Colonic mucosa (tissue), 4 donors: ENCODE data around the gene LRRN4. TPM values are rescaled to one million over a fixed set of nuclear protein-coding genes. Genes with fewer than 3 reads are reported as not detected.

ENCODE experiments used
- DNase-seq: peaks from one replicate; pipeline ENCODE4 v3.0.0-alpha.2; 2020
- H3K27ac ChIP-seq: fragments of 200-600 bp; one replicate; pipeline ENCODE4 v1.8.0; 2021
- H3K27me3 ChIP-seq: fragments of 200-600 bp; one replicate; pipeline ENCODE4 v1.8.0; 2021
- H3K36me3 ChIP-seq: fragments of 200-600 bp; one replicate; pipeline ENCODE4 v1.8.0; 2021
- H3K4me1 ChIP-seq: fragments of 200-600 bp; one replicate; pipeline ENCODE4 v1.8.0; 2021; ENCODE audit warnings: mild to moderate bottlenecking
- H3K4me3 ChIP-seq: fragments of 200-600 bp; one replicate; pipeline ENCODE4 v1.8.0; 2021
- H3K9ac ChIP-seq, 2 donors: one replicate each; pipeline ENCODE4 v1.7.0; 2013; ENCODE audit warnings: control low read depth in 2 of 2, low read depth in 2 of 2, low read length in 2 of 2
- H3K9me3 ChIP-seq: fragments of 200-600 bp; one replicate; pipeline ENCODE4 v1.8.0; 2021
- CTCF ChIP-seq: fragments of 200-600 bp; IDR thresholded peaks from one replicate; pipeline ENCODE4 v1.8.0; 2022; ENCODE audit warnings: antibody characterized with exemption, mild to moderate bottlenecking
- intact Hi-C: fragments of 100-400 bp; cut with DNase I; formaldehyde crosslinking; loops from one replicate; pipeline ENCODE4 v1.14.1; 2022
- total RNA-seq, 2 donors: library from RNA; stranded (reverse); fragmentation: NEBNext Ultra II Directional in 1 of 2; extraction: Animal tissue kit (Norgen Biotek cat#: 25700) in 1 of 2; gene quantifications; one replicate each; pipeline ENCODE4 v1.2.1, GENCODE V29; 2021
- donor health status: healthy.
- donor health status: DM: no; HTN: no; CAD: no.
- donor health status: DM: no; HTN: no; CAD: no.

Gene LRRN4
- total RNA-seq, 2 donors from 2014 or later = not detected

- DNase-seq = no peak
- Histone ChIP-seq H3K4me1 (no peaks in the 10 kb centered on the region), H3K36me3 (peaks cover 2% of the 10 kb centered on the region), H3K9ac (no peak overlapping the region), H3K27ac (no peak overlapping the region), H3K4me3 (no peak overlapping the region), H3K27me3 (no peaks in the 10 kb centered on the region), H3K9me3 (no peaks in the 10 kb centered on the region)
- no peak for TF ChIP-seq CTCF
- intact Hi-C loops = no loop called here
Measured at GRCh38 chr20:6081236-6081635, 27.4 kb upstream of the LRRN4 start.

GRCh38 chr20:6079016-6079415 is 25.2 kb upstream of the LRRN4 start:
- no peaks in the 10 kb centered on the region for H3K9me3 ChIP-seq
- intact Hi-C loops = loop anchor here (5.0 kb wide), 1 partner anchor 127 kb away; the partner anchor contains the start of genes MCM8 and TRMT6
- no peaks in the 10 kb centered on the region for H3K4me1 ChIP-seq
- no peak for TF ChIP-seq CTCF
- H3K4me3 ChIP-seq = no peak overlapping the region
- H3K36me3 ChIP-seq = peaks cover 5% of the 10 kb centered on the region
- no peak for DNase-seq
- no peak overlapping the region for H3K27ac ChIP-seq
- H3K9ac ChIP-seq = no peak overlapping the region
- H3K27me3 ChIP-seq = no peaks in the 10 kb centered on the region

GRCh38 chr20:6075428-6076219 is 21.8 kb upstream of the LRRN4 start:
- DNase-seq = no peak

GRCh38 chr20:6074784-6075183 is 20.9 kb upstream of the LRRN4 start:
- peaks cover 5% of the 10 kb centered on the region for H3K36me3 ChIP-seq

More at GRCh38 chr20:6075428-6076219, 21.8 kb upstream of the LRRN4 start:
- peaks cover 5% of the 10 kb centered on the region for H3K36me3 ChIP-seq
- no peak overlapping the region for H3K27ac ChIP-seq
- no peaks in the 10 kb centered on the region for H3K9me3 ChIP-seq
- H3K9ac ChIP-seq = no peak overlapping the region
- no peak overlapping the region for H3K4me3 ChIP-seq
- intact Hi-C loops = loop anchor here (2.0 to 5.0 kb wide), 2 partner anchors 123 to 547 kb away; partner anchors contain the start of genes MCM8 and TRMT6
- H3K4me1 ChIP-seq = no peaks in the 10 kb centered on the region
- H3K27me3 ChIP-seq = no peaks in the 10 kb centered on the region
- no peak for TF ChIP-seq CTCF

GRCh38 chr20:6074145-6074561 is 20.3 kb upstream of the LRRN4 start:
- TF ChIP-seq CTCF = no peak
- no peaks in the 10 kb centered on the region for H3K9me3 ChIP-seq
- no peak overlapping the region for H3K9ac ChIP-seq
- intact Hi-C loops = no loop called here
- DNase-seq = no peak
- H3K4me3 ChIP-seq = no peak overlapping the region
- H3K27me3 ChIP-seq = no peaks in the 10 kb centered on the region
- H3K4me1 ChIP-seq = no peaks in the 10 kb centered on the region
- no peak overlapping the region for H3K27ac ChIP-seq
- H3K36me3 ChIP-seq = peaks cover 5% of the 10 kb centered on the region

More at GRCh38 chr20:6074784-6075183, 20.9 kb upstream of the LRRN4 start:
- no peak overlapping the region for H3K9ac ChIP-seq
- no peak for DNase-seq
- no peak for TF ChIP-seq CTCF
- H3K4me3 ChIP-seq = no peak overlapping the region
- H3K27ac ChIP-seq = no peak overlapping the region
- no peaks in the 10 kb centered on the region for H3K4me1 ChIP-seq
- H3K27me3 ChIP-seq = no peaks in the 10 kb centered on the region
- H3K9me3 ChIP-seq = no peaks in the 10 kb centered on the region
- intact Hi-C loops = loop anchor here (5.0 kb wide), 1 partner anchor 122 kb away; the partner anchor contains the start of genes MCM8 and TRMT6
